Esophagus muscularis mucosa (tissue), 4 donors: Measurements from ENCODE around the gene RAB3C. TPM values are rescaled to one million over a fixed set of nuclear protein-coding genes. Genes with fewer than 3 reads are reported as not detected.

ENCODE experiments used
- DNase-seq: peaks from one replicate; pipeline ENCODE4 v3.0.0-alpha.2; 2017; ENCODE audit errors: extremely low spot score
- H3K27ac ChIP-seq, 4 donors: fragments of 200-600 bp; sonication (generic); replicated peaks in 1 of 4; 1 replicate in 3 of 4; 2 replicates in 1 of 4; pipeline ENCODE4 v1.5.1; 2016 to 2019; ENCODE audit warnings: mild to moderate bottlenecking in 1 of 4
- H3K27me3 ChIP-seq, 4 donors: fragments of 200-600 bp; sonication (generic); one replicate each; pipeline versions ENCODE4 v1.5.1 to v1.6.0; 2016 to 2019
- H3K36me3 ChIP-seq, 4 donors: fragments of 200-600 bp; sonication (generic); one replicate each; pipeline ENCODE4 v1.5.1; 2016 to 2019
- H3K4me1 ChIP-seq, 4 donors: fragments of 200-600 bp; sonication (generic); one replicate each; pipeline ENCODE4 v1.5.1; 2016 to 2019
- H3K4me3 ChIP-seq, 4 donors: fragments of 200-600 bp; sonication (generic); 1 replicate in 2 of 4; 2 replicates in 2 of 4; pipeline ENCODE4 v1.5.1; 2016 to 2019; ENCODE audit warnings: mild to moderate bottlenecking in 4 of 4, moderate library complexity in 1 of 4
- H3K9me3 ChIP-seq, 4 donors: fragments of 200-600 bp; sonication (generic); 1 replicate in 3 of 4; 2 replicates in 1 of 4; pipeline ENCODE4 v1.5.1; 2016 to 2019
- EP300 ChIP-seq: sonication (generic); formaldehyde crosslinking; IDR thresholded peaks from one replicate; pipeline ENCODE4 v1.6.1; 2017; ENCODE audit warnings: antibody characterized with exemption
- POLR2A ChIP-seq: fragments of 450-650 bp; IDR thresholded peaks from one replicate; pipeline ENCODE4 v1.6.1; 2017; ENCODE audit warnings: antibody characterized with exemption, moderate library complexity, mild to moderate bottlenecking, low read depth
- POLR2AphosphoS5 ChIP-seq, 2 donors: sonication (generic); formaldehyde crosslinking; IDR thresholded peaks; one replicate each; pipeline ENCODE4 v1.6.1; 2017; ENCODE audit warnings: antibody characterized with exemption in 2 of 2
- WGBS: methylation state at CpG from one replicate; pipeline ENCODE4 v1.1.5; 2018; 5-methylcytosine and 5-hydroxymethylcytosine counted together
- intact Hi-C: fragments of 100-400 bp; cut with DNase I; formaldehyde crosslinking; loops from one replicate; pipeline ENCODE4 v1.15.1; 2023
- total RNA-seq, 4 donors: library from RNA; depleted of rRNA; stranded (reverse); fragments of >200 nt; gene quantifications; one replicate each; pipeline versions ENCODE4 v1.1.0 to v1.2.1, GENCODE V29; 2016
- TF ChIP-seq, protein P1 (sequence below), 3 experiments: fragments of 200-600 bp in 2 of 3; fragments of 450-650 bp in 1 of 3; sonication (generic) in 2 of 3; IDR thresholded peaks; one replicate each; pipeline ENCODE4 v1.5.1; 2017 to 2019; ENCODE audit warnings: antibody characterized with exemption in 3 of 3, mild to moderate bottlenecking in 2 of 3, moderate library complexity in 1 of 3

The RAB3C gene
- total RNA-seq, 4 donors from 2014 or later: 2.6 to 9.6 (median 5.9) TPM

DNA sequence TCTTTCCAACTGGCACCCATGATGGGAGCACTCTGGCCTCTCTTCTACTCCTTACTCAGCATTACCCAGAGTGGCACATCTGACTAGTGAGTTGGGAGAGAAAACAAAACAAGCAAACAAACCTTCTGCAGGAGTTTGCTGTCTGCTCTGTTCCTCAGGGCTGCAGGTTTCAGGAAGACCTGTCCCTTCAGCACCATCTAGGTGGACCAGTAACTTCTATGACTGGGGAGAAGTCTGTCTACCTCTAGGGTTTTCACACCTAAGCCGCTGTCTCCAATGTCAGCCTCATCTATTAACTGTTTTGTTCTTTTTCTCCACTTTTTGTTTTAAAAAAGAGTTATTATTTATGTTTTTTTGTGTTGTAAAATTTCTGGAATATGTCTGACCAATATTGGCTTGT lies 58.7 kb downstream of the RAB3C start:
- Histone ChIP-seq H3K27ac (no peak overlapping the region), H3K9me3 (no peaks in the 10 kb centered on the region), H3K27me3 (no peaks in the 10 kb centered on the region), H3K36me3 (no peaks in the 10 kb centered on the region), H3K4me1 (no peaks in the 10 kb centered on the region), H3K4me3 (no peak overlapping the region)
- TF ChIP-seq, protein P1, sequence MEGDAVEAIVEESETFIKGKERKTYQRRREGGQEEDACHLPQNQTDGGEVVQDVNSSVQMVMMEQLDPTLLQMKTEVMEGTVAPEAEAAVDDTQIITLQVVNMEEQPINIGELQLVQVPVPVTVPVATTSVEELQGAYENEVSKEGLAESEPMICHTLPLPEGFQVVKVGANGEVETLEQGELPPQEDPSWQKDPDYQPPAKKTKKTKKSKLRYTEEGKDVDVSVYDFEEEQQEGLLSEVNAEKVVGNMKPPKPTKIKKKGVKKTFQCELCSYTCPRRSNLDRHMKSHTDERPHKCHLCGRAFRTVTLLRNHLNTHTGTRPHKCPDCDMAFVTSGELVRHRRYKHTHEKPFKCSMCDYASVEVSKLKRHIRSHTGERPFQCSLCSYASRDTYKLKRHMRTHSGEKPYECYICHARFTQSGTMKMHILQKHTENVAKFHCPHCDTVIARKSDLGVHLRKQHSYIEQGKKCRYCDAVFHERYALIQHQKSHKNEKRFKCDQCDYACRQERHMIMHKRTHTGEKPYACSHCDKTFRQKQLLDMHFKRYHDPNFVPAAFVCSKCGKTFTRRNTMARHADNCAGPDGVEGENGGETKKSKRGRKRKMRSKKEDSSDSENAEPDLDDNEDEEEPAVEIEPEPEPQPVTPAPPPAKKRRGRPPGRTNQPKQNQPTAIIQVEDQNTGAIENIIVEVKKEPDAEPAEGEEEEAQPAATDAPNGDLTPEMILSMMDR (IDR thresholded peaks at IDR 0.05): no peak
- no peak for TF ChIP-seq POLR2A
- TF ChIP-seq POLR2AphosphoS5 (IDR thresholded peaks at IDR 0.05): no peak
- TF ChIP-seq EP300: no peak
- 94% methylated on average over 1 of the region's 1 CpG for WGBS
- intact Hi-C loops: no loop called here
- no peak for DNase-seq

DNA sequence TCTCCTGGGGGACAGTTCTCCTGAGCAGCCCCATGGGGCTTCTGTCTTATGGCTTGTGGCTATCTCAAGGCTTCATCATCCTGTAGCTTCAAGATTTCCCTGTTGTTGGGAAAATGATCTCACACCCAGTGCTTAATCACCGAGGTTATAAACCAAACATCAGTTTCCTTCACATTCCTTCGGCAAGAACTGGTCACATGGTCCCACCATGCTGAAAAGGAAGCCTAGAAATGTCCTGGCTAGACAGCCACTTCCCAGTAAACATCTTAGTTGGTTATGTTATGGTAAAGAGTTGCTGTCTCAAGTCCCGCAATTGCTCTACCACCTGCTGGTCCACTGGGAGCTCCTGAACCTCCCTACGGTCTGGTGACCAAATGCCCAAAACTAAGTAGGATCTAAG lies 66.0 kb downstream of the RAB3C start:
- Histone ChIP-seq H3K4me1 (peaks cover 0 to 8% (median 0%) of the 10 kb centered on the region in 4 donors), H3K9me3 (no peaks in the 10 kb centered on the region), H3K27me3 (no peaks in the 10 kb centered on the region), H3K36me3 (no peaks in the 10 kb centered on the region), H3K4me3 (no peak overlapping the region), H3K27ac (no peak overlapping the region)
- TF ChIP-seq, protein P1 (IDR thresholded peaks at IDR 0.05): no peak
- TF ChIP-seq POLR2A (no peak), POLR2AphosphoS5 (IDR thresholded peaks at IDR 0.05) (no peak), EP300 (no peak)
- no peak for DNase-seq
- 77% methylated on average over 4 of the region's 4 CpGs for WGBS
- intact Hi-C loops: no loop called here

DNA sequence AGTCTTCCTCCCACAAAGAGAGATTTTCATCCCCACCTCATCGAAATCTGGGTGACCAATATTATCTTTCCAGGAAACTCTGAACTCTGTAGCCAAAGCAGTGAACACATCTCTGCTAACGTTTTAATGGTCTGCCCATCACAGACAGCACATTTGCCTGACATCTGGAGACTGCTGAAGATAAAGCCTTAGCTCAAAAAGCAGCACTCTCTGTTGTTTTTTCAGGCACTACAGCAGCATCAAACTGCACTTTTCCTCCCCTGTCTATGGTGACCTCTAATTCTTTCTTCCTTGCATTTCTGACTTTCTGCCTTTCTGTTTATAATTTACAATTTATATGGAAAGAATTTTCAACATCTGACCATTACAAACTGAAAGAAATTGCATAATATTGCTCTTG lies 66.8 kb downstream of the RAB3C start:
- Histone ChIP-seq H3K27ac (no peak overlapping the region), H3K36me3 (no peaks in the 10 kb centered on the region), H3K27me3 (no peaks in the 10 kb centered on the region), H3K4me1 (peaks cover 0 to 8% (median 0%) of the 10 kb centered on the region in 4 donors), H3K4me3 (no peak overlapping the region), H3K9me3 (no peaks in the 10 kb centered on the region)
- WGBS: 25% methylated on average over 2 of the region's 2 CpGs
- TF ChIP-seq, protein P1 (IDR thresholded peaks at IDR 0.05): no peak
- TF ChIP-seq EP300 (no peak), POLR2A (no peak), POLR2AphosphoS5 (IDR thresholded peaks at IDR 0.05) (no peak)
- DNase-seq: no peak
- intact Hi-C loops: no loop called here

DNA sequence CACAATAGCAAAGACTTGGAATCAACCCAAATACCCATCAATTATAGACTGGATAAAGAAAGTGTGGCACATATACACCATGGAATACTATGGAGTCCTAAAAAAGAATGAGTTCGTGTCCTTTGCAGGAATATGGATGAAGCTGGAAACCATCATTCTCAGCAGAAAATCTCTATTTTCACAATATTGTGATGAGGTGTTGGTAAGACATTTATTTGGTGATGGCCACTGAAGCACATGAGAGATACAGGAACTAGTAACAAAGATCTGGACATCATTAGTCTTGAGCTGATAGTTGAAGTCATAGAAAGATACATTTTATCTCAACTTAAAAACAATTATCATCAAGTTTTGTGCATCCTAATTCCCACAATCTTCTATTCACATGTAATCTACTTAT lies 70.6 kb downstream of the RAB3C start:
- 88% methylated on average over 1 of the region's 1 CpG for WGBS
- Histone ChIP-seq H3K27me3 (no peaks in the 10 kb centered on the region), H3K4me3 (no peak overlapping the region), H3K4me1 (peaks cover 0 to 8% (median 0%) of the 10 kb centered on the region in 4 donors), H3K36me3 (no peaks in the 10 kb centered on the region), H3K9me3 (peaks cover 0 to 2% (median under 1%) of the 10 kb centered on the region in 4 donors), H3K27ac (no peak overlapping the region)
- intact Hi-C loops: no loop called here
- no peak for DNase-seq
- TF ChIP-seq EP300: no peak
- TF ChIP-seq POLR2A: no peak
- TF ChIP-seq POLR2AphosphoS5 (IDR thresholded peaks at IDR 0.05): no peak
- TF ChIP-seq, protein P1 (IDR thresholded peaks at IDR 0.05): no peak

DNA sequence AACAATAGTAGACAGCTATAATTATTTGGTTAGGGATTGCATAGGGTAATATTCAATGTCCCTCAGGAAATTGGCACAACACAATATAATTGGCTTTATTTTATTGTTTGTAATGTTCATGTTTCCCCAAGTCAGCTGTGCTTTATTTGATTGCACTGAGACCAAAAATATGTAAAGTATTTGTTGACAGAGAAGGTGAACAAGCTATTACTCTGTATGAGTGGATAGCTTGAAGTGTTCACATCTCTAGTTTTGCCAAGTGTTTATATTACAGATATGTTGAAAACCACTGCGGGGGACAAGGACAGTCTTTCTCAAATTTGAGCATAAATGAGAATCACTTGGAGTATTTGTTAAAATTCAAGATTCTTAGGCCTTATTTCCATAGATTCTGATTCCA lies 83.3 kb downstream of the RAB3C start:
- no peak overlapping the region for H3K4me3 ChIP-seq
- TF ChIP-seq, protein P1 (IDR thresholded peaks at IDR 0.05): no peak
- TF ChIP-seq EP300 (no peak), POLR2A (no peak), POLR2AphosphoS5 (IDR thresholded peaks at IDR 0.05) (no peak)
- no peaks in the 10 kb centered on the region for H3K27me3 ChIP-seq
- no peak for DNase-seq
- peak overlapping the region in 1 of 4 donors; percentile 12 for H3K27ac ChIP-seq
- WGBS: 61% methylated on average over 1 of the region's 1 CpG
- H3K9me3 ChIP-seq: no peaks in the 10 kb centered on the region
- H3K4me1 ChIP-seq: peaks cover 0 to 7% (median 4%) of the 10 kb centered on the region in 4 donors
- no peaks in the 10 kb centered on the region for H3K36me3 ChIP-seq
- intact Hi-C loops: no loop called here
